CD4-positive, alpha-beta memory T cell (primary cell): ENCODE data around the gene FHIT. TPM values are rescaled to one million over a fixed set of nuclear protein-coding genes. Genes with fewer than 3 reads are reported as not detected.

Source experiments
- CTCF ChIA-PET: fragments of 350-600 bp; sonication (Branson Sonifier 250); formaldehyde crosslinking; loops from one replicate; lab custom pipeline; 2021; ENCODE audit warnings: inconsistent platforms; ENCODE audit not compliant: partially characterized antibody; lab: Charles Lee
- POLR2A ChIA-PET: fragments of 350-600 bp; sonication (Branson Sonifier 250); formaldehyde crosslinking; loops from one replicate; lab custom pipeline; 2021; ENCODE audit not compliant: partially characterized antibody; lab: Charles Lee
- DNase-seq, 5 donors: peaks; one replicate each; pipeline versions ENCODE4 v3.0.0 to v3.0.0-alpha.2; 2020 to 2022; ENCODE audit warnings: mixed read lengths in 1 of 5
- H3K27ac ChIP-seq: one replicate; pipeline ENCODE4 v1.7.0; 2013; ENCODE audit warnings: low read depth, low read length
- H3K27me3 ChIP-seq: 2 replicates; pipeline ENCODE4 v1.7.0; 2013; ENCODE audit warnings: mild to moderate bottlenecking, low read length, moderate library complexity; ENCODE audit not compliant: insufficient read depth
- H3K36me3 ChIP-seq: 2 replicates; pipeline ENCODE4 v1.7.0; 2013; ENCODE audit warnings: mild to moderate bottlenecking, low read length, moderate library complexity; ENCODE audit not compliant: insufficient read depth
- H3K4me1 ChIP-seq: 2 replicates; pipeline ENCODE4 v1.7.0; 2013; ENCODE audit warnings: mild to moderate bottlenecking, low read length, moderate library complexity; ENCODE audit not compliant: insufficient read depth
- H3K4me3 ChIP-seq, 2 donors: one replicate each; pipeline ENCODE4 v1.7.0; 2013; ENCODE audit warnings: low read length in 2 of 2, mild to moderate bottlenecking in 1 of 2
- H3K9me3 ChIP-seq, 2 donors: one replicate each; pipeline ENCODE4 v1.7.0; 2013; ENCODE audit warnings: low read length in 2 of 2, control low read depth in 1 of 2; ENCODE audit not compliant: control insufficient read depth in 1 of 2
- H3K27ac Mint-ChIP-seq, 7 donors: one replicate each; pipeline ENCODE4 v1.8.0; 2020 to 2021; ENCODE audit warnings: mixed read lengths in 7 of 7, mild to moderate bottlenecking in 6 of 7, inconsistent platforms in 3 of 7, moderate library complexity in 3 of 7
- H3K27me3 Mint-ChIP-seq, 2 donors: one replicate each; pipeline ENCODE4 v1.8.0; 2020 to 2021; ENCODE audit warnings: mixed read lengths in 2 of 2
- H3K36me3 Mint-ChIP-seq, 2 donors: one replicate each; pipeline ENCODE4 v1.8.0; 2020 to 2021; ENCODE audit warnings: mixed read lengths in 2 of 2, inconsistent platforms in 1 of 2, mild to moderate bottlenecking in 1 of 2
- H3K4me1 Mint-ChIP-seq, 4 donors: one replicate each; pipeline ENCODE4 v1.8.0; 2020 to 2021; ENCODE audit warnings: mixed read lengths in 4 of 4, mild to moderate bottlenecking in 1 of 4
- H3K4me3 Mint-ChIP-seq, 8 donors: one replicate each; pipeline ENCODE4 v1.8.0; 2020 to 2021; ENCODE audit warnings: mixed read lengths in 8 of 8, mild to moderate bottlenecking in 7 of 8, moderate library complexity in 6 of 8, inconsistent platforms in 3 of 8
- H3K9me3 Mint-ChIP-seq, 8 donors: one replicate each; pipeline ENCODE4 v1.8.0; 2020 to 2021; ENCODE audit warnings: mixed read lengths in 8 of 8, mild to moderate bottlenecking in 5 of 8, inconsistent platforms in 3 of 8, moderate library complexity in 1 of 8
- intact Hi-C: fragments of 100-400 bp; cut with micrococcal nuclease; formaldehyde crosslinking; loops from one replicate; pipeline ENCODE4 v1.15.1; 2023
- polyA plus RNA-seq, 2 donors: library from polyadenylated mRNA; unstranded; fragments of 300-500 nt; fragmentation: Illumina TruSeq; gene quantifications; one replicate each; pipeline ENCODE4 v1.2.3, GENCODE V29; 2021
- total RNA-seq, 2 experiments: library from RNA; stranded (reverse); gene quantifications; one replicate each; pipeline ENCODE4 v1.2.3, GENCODE V29; 2021

Gene FHIT
- total and polyA plus RNA-seq, 4 experiments from 2014 or later: 8.5 to 58.7 (median 33.2) TPM

DNA sequence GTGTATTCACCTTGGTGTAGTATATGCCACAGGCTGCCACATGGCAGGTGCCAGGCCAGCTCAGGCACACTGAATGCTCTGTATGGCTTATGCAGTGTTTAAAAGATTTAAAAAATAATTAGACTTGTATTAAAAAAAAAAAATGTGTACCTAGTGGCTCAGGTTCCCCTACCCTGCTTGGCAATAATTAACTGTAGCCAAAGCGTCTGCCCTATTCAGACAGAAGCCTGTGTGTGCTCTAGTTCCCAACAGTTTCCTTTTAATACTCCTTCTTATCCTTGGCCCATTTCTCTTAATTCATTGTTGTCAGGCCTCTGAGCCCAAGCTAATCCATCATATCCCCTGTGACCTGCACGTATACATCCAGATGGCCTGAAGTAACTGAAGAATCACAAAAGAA, 1449.2 kb downstream of the FHIT start:
- H3K4me3 ChIP-seq: no peak overlapping the region
- ChIA-PET CTCF (no interaction called here), POLR2A (no interaction called here)
- Mint-ChIP-seq H3K9me3 (no peaks in the 10 kb centered on the region), H3K4me3 (no peak overlapping the region), H3K27ac (no peak overlapping the region), H3K27me3 (no peaks in the 10 kb centered on the region), H3K36me3 (peaks cover 0 to 2% of the 10 kb centered on the region in 2 donors), H3K4me1 (peaks cover 0 to 6% (median 3%) of the 10 kb centered on the region in 4 donors)
- no peaks in the 10 kb centered on the region for H3K36me3 ChIP-seq
- H3K9me3 ChIP-seq: no peaks in the 10 kb centered on the region
- no peak for DNase-seq
- no peaks in the 10 kb centered on the region for H3K4me1 ChIP-seq
- H3K27me3 ChIP-seq: no peaks in the 10 kb centered on the region
- intact Hi-C loops: no loop called here
- no peak overlapping the region for H3K27ac ChIP-seq

- Mint-ChIP-seq H3K4me3 (no peak overlapping the region), H3K4me1 (peaks cover 0 to 9% (median 3%) of the 10 kb centered on the region in 4 donors), H3K27me3 (no peaks in the 10 kb centered on the region), H3K9me3 (no peaks in the 10 kb centered on the region), H3K36me3 (peaks cover 0 to 2% of the 10 kb centered on the region in 2 donors), H3K27ac (peak overlapping the region in 1 of 7 donors; percentile 44)
- DNase-seq: no peak
- CTCF ChIA-PET: interaction anchor here (0.8 kb wide), 1 partner anchor 8 kb away, joined by 4 read pairs; no protein-coding TSS in a partner anchor
- intact Hi-C loops: no loop called here
- no peaks in the 10 kb centered on the region for H3K9me3 ChIP-seq
- H3K36me3 ChIP-seq: no peaks in the 10 kb centered on the region
- no peak overlapping the region for H3K27ac ChIP-seq
- H3K4me3 ChIP-seq: no peak overlapping the region
- no peaks in the 10 kb centered on the region for H3K4me1 ChIP-seq
- POLR2A ChIA-PET: no interaction called here
- H3K27me3 ChIP-seq: no peaks in the 10 kb centered on the region
Observed at GRCh38 chr3:59800481-59800880, 1450.8 kb downstream of the FHIT start.

GRCh38 chr3:59798372-59799086, 1452.7 kb downstream of the FHIT start:
- Histone ChIP-seq H3K27me3 (no peaks in the 10 kb centered on the region), H3K9me3 (no peaks in the 10 kb centered on the region), H3K36me3 (no peaks in the 10 kb centered on the region), H3K27ac (no peak overlapping the region), H3K4me1 (no peaks in the 10 kb centered on the region), H3K4me3 (no peak overlapping the region)
- Mint-ChIP-seq H3K27ac (no peak overlapping the region), H3K9me3 (no peaks in the 10 kb centered on the region), H3K4me3 (no peak overlapping the region), H3K4me1 (peaks cover 0 to 9% (median 5%) of the 10 kb centered on the region in 4 donors), H3K36me3 (peaks cover 0 to 4% of the 10 kb centered on the region in 2 donors), H3K27me3 (no peaks in the 10 kb centered on the region)
- POLR2A ChIA-PET: no interaction called here
- CTCF ChIA-PET: no interaction called here
- DNase-seq: no peak
- intact Hi-C loops: no loop called here

GRCh38 chr3:59797533-59797932, 1453.7 kb downstream of the FHIT start:
- ChIA-PET CTCF (no interaction called here), POLR2A (no interaction called here)
- H3K36me3 ChIP-seq: no peaks in the 10 kb centered on the region
- Mint-ChIP-seq H3K27me3 (no peaks in the 10 kb centered on the region), H3K27ac (no peak overlapping the region), H3K4me3 (no peak overlapping the region), H3K9me3 (no peaks in the 10 kb centered on the region), H3K4me1 (peaks cover 0 to 9% (median 5%) of the 10 kb centered on the region in 4 donors), H3K36me3 (peaks cover 0 to 4% of the 10 kb centered on the region in 2 donors)
- H3K27me3 ChIP-seq: no peaks in the 10 kb centered on the region
- no peak overlapping the region for H3K27ac ChIP-seq
- H3K4me1 ChIP-seq: no peaks in the 10 kb centered on the region
- no peak for DNase-seq
- H3K4me3 ChIP-seq: no peak overlapping the region
- intact Hi-C loops: no loop called here
- H3K9me3 ChIP-seq: no peaks in the 10 kb centered on the region

DNA sequence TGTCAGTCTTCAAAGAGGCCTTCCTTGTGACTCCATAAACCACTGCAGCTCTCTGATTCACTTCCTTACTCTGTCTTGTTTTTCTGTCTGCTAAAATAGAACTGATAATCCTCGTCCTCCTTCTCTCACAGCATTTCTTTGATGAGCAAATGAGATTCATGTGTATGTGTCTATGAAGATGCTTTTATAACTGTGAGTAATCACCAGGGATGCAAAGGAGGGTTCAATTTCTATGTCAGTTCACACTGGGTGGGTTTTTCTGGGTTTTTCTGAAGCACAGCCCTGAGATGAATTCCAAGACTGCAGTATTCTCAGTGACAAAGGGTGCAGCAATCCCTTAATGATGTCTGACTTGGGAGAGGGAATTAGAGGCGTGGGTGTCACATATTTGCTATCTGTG, 1454.8 kb downstream of the FHIT start:
- ChIA-PET CTCF (no interaction called here), POLR2A (no interaction called here)
- Histone ChIP-seq H3K4me3 (no peak overlapping the region), H3K4me1 (no peaks in the 10 kb centered on the region), H3K36me3 (no peaks in the 10 kb centered on the region), H3K27ac (no peak overlapping the region), H3K27me3 (no peaks in the 10 kb centered on the region), H3K9me3 (no peaks in the 10 kb centered on the region)
- no peak for DNase-seq
- no peak overlapping the region for H3K4me3 Mint-ChIP-seq
- intact Hi-C loops: no loop called here
- H3K36me3 Mint-ChIP-seq: peaks cover 0 to 4% of the 10 kb centered on the region in 2 donors
- peaks cover 0 to 6% (median 3%) of the 10 kb centered on the region in 4 donors for H3K4me1 Mint-ChIP-seq
- H3K27me3 Mint-ChIP-seq: no peaks in the 10 kb centered on the region
- H3K9me3 Mint-ChIP-seq: peaks cover 0 to 2% (median 0%) of the 10 kb centered on the region in 8 donors
- H3K27ac Mint-ChIP-seq: peak overlapping the region in 1 of 7 donors; percentile 5

DNA sequence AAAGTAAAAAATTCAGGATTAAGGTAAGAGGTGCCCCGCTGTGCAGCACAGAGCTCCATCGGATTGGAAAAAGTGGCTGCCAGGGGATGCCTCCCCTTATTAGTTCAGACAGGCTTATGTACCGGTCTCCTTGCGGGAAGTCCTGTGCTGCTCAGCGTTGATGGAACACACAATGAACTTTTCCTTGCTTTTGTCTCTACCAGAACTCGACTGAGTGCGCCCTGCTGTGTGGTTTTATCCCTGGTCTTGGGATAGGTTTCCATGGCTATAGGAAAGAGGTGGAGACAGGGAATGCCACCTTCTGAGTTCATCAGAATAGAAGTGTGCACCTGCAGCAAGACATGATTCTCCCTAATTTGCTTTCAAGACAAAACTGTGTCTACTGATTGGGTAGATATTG, 1455.5 kb downstream of the FHIT start:
- Mint-ChIP-seq H3K27me3 (no peaks in the 10 kb centered on the region), H3K9me3 (peaks cover 0 to 2% (median 0%) of the 10 kb centered on the region in 8 donors), H3K27ac (no peak overlapping the region), H3K4me1 (peaks cover 4 to 7% (median 6%) of the 10 kb centered on the region in 4 donors), H3K36me3 (peaks cover 0 to 4% of the 10 kb centered on the region in 2 donors), H3K4me3 (no peak overlapping the region)
- intact Hi-C loops: no loop called here
- H3K4me3 ChIP-seq: no peak overlapping the region
- no peaks in the 10 kb centered on the region for H3K36me3 ChIP-seq
- no peaks in the 10 kb centered on the region for H3K27me3 ChIP-seq
- no peaks in the 10 kb centered on the region for H3K9me3 ChIP-seq
- no peaks in the 10 kb centered on the region for H3K4me1 ChIP-seq
- DNase-seq: no peak
- POLR2A ChIA-PET: no interaction called here
- no peak overlapping the region for H3K27ac ChIP-seq
- CTCF ChIA-PET: interaction anchor here (0.8 kb wide), 1 partner anchor 14 kb away, joined by 3 read pairs; no protein-coding TSS in a partner anchor

DNA sequence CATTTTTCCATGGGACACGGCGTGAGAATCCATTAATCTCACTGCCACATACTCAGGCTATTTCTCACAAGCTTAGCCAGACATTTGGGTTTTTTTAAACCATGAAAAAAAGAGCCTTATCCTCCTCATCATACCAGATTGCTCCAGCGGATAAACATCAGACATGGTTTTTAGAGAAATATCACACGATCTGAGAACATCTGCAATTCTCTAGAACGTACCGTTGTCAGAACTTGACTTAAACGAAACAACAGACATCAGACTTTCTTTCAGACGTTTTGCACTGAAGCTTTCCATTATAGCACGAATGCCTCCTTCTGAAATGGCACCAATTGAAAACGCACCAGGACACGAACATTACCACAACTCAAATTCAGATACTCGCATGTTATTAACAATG, 1457.3 kb downstream of the FHIT start:
- no peak for DNase-seq
- Mint-ChIP-seq H3K27me3 (no peaks in the 10 kb centered on the region), H3K36me3 (peaks cover 0 to 5% of the 10 kb centered on the region in 2 donors), H3K9me3 (peaks cover 0 to 2% (median 0%) of the 10 kb centered on the region in 8 donors), H3K27ac (no peak overlapping the region), H3K4me3 (no peak overlapping the region), H3K4me1 (peaks cover 7 to 17% (median 14%) of the 10 kb centered on the region in 4 donors)
- no peaks in the 10 kb centered on the region for H3K9me3 ChIP-seq
- no peaks in the 10 kb centered on the region for H3K36me3 ChIP-seq
- no peaks in the 10 kb centered on the region for H3K27me3 ChIP-seq
- ChIA-PET POLR2A (no interaction called here), CTCF (no interaction called here)
- no peak overlapping the region for H3K4me3 ChIP-seq
- H3K4me1 ChIP-seq: no peaks in the 10 kb centered on the region
- H3K27ac ChIP-seq: no peak overlapping the region
- intact Hi-C loops: no loop called here
